PFSK-1 (cell line): Measurements from ENCODE around the gene SMC5.

Source experiments
- FOXP2 ChIP-seq: optimal IDR thresholded peaks from 2 replicates; pipeline ENCODE3; 2011; ENCODE audit warnings: borderline replicate concordance, control low read depth, inconsistent platforms; ENCODE audit not compliant: insufficient read depth; ENCODE audit errors: extremely low read length, extremely low read depth
- POLR2AphosphoS5 ChIP-seq: IDR thresholded peaks from 2 replicates; pipeline ENCODE4 v1.6.1; 2012; ENCODE audit warnings: low read depth, mild to moderate bottlenecking, control low read depth, low read length, moderate library complexity
- REST ChIP-seq, 2 experiments: IDR thresholded peaks; 2 replicates each; pipeline versions ENCODE4 v1.6.1 to v1.8.0; 2011 to 2012; ENCODE audit warnings: low read depth in 2 of 2, low read length in 2 of 2, control low read depth in 1 of 2, inconsistent platforms in 1 of 2, mild to moderate bottlenecking in 1 of 2, moderate library complexity in 1 of 2; ENCODE audit not compliant: insufficient read depth in 1 of 2
- SIN3A ChIP-seq: IDR thresholded peaks from 2 replicates; pipeline ENCODE4 v1.6.1; 2012; ENCODE audit warnings: mild to moderate bottlenecking, low read length, moderate library complexity, borderline replicate concordance; ENCODE audit not compliant: insufficient read depth
- TAF1 ChIP-seq: IDR thresholded peaks from 2 replicates; pipeline ENCODE4 v1.6.1; 2012; ENCODE audit warnings: low read length, control low read depth, borderline replicate concordance; ENCODE audit not compliant: insufficient read depth

SMC5 gene

GRCh38 chr9:70293214-70293613 is 34.4 kb downstream of the SMC5 start:
- no peak for TF ChIP-seq FOXP2
- no peak for TF ChIP-seq POLR2AphosphoS5
- TF ChIP-seq REST (IDR thresholded peaks at IDR 0.05; ENCODE audit: insufficient read depth in 1 of 2, low read depth in 2 of 2, low read length in 2 of 2): no peak
- no peak for TF ChIP-seq SIN3A
- TF ChIP-seq TAF1: no peak

- TF ChIP-seq FOXP2 (no peak), REST (IDR thresholded peaks at IDR 0.05; ENCODE audit: insufficient read depth in 1 of 2, low read depth in 2 of 2, low read length in 2 of 2) (no peak), TAF1 (no peak), SIN3A (no peak), POLR2AphosphoS5 (no peak)
Observed at GRCh38 chr9:70297141-70297540, 38.4 kb downstream of the SMC5 start.

GRCh38 chr9:70298245-70298771 is 39.5 kb downstream of the SMC5 start:
- TF ChIP-seq REST (IDR thresholded peaks at IDR 0.05; ENCODE audit: insufficient read depth in 1 of 2, low read depth in 2 of 2, low read length in 2 of 2) (no peak), POLR2AphosphoS5 (no peak), FOXP2 (no peak), SIN3A (no peak), TAF1 (no peak)

- TF ChIP-seq TAF1 (no peak), REST (IDR thresholded peaks at IDR 0.05; ENCODE audit: insufficient read depth in 1 of 2, low read depth in 2 of 2, low read length in 2 of 2) (no peak), POLR2AphosphoS5 (no peak), FOXP2 (no peak), SIN3A (no peak)
Observed at GRCh38 chr9:70303268-70303667, 44.5 kb downstream of the SMC5 start.

- TF ChIP-seq POLR2AphosphoS5 (no peak), FOXP2 (no peak), REST (IDR thresholded peaks at IDR 0.05; ENCODE audit: insufficient read depth in 1 of 2, low read depth in 2 of 2, low read length in 2 of 2) (no peak), SIN3A (no peak), TAF1 (no peak)
Observed at GRCh38 chr9:70304810-70305209, 46.0 kb downstream of the SMC5 start.
